GM11168 (cell line): ENCODE results near the gene TINAGL1.

ENCODE experiments used
- in situ Hi-C: fragments of 300-500 bp; cut with MboI; formaldehyde crosslinking; loops from one replicate; pipeline ENCODE4 v1.12.0; 2022; ENCODE audit warnings: low sequenced_read_pairs; ENCODE audit not compliant: unreplicated experiment

TINAGL1 gene, protein sequence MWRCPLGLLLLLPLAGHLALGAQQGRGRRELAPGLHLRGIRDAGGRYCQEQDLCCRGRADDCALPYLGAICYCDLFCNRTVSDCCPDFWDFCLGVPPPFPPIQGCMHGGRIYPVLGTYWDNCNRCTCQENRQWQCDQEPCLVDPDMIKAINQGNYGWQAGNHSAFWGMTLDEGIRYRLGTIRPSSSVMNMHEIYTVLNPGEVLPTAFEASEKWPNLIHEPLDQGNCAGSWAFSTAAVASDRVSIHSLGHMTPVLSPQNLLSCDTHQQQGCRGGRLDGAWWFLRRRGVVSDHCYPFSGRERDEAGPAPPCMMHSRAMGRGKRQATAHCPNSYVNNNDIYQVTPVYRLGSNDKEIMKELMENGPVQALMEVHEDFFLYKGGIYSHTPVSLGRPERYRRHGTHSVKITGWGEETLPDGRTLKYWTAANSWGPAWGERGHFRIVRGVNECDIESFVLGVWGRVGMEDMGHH

DNA sequence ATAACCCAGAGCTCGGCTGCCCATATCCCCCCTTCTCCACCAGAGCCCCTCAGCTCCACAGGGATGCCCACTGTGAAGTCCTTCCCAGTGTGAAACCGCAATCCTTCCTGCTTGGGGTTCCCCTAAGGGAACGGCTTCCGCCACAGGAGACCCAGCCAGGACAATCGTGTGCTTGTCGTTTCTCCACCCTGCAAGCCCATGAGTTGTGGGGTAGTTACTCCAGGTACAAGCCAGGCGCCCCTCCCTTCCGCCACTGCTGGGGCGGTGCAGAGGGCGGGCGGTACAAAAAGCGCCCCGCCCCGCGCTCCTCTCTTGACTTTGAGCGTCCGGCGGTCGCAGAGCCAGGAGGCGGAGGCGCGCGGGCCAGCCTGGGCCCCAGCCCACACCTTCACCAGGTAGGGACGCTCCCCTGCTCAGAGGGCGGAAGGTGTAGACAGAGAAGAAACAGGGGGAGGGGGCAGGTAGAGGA, at the start of gene TINAGL1:
Gene TINAGL1, plus strand, starts transcription at position 315 of the 469 bp plus-strand sequence. CDS start 634 bp downstream, outside the sequence.
- in situ Hi-C loops = no loop called here

DNA sequence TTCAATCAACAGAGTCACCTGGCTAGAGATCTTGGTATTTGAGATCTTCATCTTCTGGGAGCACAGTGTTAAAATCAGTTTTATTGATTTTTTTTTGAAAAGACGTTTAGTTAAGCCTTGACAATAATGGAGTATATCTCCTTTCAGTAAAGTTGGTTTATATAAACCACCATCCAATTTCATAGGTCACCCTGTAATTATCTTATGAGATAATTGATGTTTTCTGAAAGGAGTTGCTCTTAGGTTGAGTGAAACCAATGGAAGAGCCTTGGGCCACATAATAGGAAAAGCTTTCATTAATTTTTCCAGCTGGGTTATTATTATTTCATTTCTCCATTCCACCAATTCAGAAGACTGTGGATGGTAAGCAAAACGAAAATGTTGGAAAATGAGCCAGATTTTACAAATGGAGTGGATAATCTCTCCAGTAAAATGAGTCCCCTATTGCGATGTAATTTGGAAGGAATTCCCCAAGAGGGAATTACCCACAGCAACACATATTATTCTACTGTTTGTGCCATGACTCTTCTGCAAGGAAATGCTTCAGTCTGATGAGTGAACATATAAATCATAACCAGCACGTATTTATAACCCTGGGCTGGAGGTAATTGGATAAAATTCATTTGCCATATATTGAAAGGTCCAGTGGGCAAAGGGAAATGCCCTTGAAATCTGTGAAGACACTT, 46.2 kb upstream of the TINAGL1 start:
- in situ Hi-C loops = loop anchor here (25.0 kb wide), 1 partner anchor 343 kb away; no protein-coding TSS in a partner anchor

DNA sequence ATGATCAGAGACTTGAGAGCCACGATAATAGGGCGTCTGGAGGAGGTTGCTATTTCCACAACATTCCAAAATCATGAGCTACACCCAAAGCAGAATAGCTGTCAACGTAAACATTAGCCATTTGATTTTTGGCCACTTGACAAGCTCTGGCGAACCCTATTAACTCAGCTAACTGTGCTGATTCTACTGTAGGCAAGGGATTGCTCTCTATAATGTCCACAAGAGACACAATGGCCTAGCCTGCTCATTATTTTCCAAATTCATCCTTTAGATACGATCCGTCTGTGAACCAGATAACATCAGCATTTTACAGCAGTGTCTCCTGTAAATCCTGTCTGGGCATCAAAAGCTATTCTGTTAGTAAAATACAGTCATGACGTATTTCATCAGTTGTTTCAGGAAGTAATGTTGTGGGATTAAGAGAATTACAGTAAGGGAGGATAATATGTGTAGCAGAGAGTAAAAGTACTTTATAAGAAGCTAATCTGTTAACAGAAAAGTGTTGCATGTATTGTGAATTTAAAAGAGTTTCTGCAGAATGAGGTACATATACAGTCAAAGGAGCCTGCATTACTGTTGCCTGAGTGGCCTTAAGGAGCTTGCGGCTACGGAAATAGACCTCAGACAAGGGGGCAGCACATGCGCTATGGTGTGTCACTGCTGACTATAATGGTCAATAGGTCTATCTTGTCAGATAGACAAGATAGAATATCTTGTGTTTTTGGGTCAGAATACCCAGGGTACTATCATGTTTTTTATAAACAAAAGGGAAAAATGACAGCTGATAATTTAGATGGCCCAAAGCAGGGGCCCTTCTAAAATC, 44.9 kb upstream of the TINAGL1 start:
- in situ Hi-C loops = loop anchor here (25.0 kb wide), 1 partner anchor 344 kb away; no protein-coding TSS in a partner anchor

DNA sequence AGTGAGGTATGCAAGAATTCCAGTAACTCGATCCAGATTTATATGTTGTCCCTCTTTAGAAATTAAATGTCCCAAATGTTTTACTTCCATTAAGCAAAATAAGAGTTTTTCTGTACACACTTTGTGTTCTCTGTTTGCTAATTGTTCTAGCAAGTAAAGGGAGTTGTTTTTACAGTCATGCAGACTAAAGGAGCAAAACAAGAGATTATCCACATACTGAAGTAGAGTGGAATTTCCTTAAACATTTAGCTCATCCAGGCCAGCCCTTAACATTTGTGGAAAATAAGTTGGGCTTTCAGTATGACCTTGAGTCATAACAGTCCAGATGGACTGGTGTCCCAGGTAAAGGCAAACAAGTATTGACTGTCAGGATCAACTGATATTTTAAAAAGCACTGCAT, 44.1 kb upstream of the TINAGL1 start:
- in situ Hi-C loops = loop anchor here (25.0 kb wide), 1 partner anchor 345 kb away; no protein-coding TSS in a partner anchor

DNA sequence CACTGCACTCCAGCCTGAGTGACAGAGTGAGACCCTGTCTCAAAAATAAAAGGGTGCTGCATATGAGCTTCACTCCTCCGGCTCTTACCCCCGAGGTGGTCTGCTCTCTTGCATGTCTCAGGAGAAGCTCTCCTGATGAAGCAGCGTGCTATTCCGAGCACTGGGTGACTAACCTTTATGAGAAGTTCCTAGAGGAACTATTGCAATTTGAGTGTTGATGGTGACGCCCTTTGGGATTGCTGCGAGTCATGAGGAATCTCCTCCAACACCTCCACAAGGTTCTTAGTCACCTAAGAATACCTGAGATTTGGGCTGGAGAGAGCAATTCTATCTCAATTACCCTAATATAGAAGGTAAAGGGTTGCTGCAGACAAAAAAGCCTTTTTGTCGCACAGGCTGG, 40.8 kb upstream of the TINAGL1 start:
- in situ Hi-C loops = loop anchor here (25.0 kb wide), 1 partner anchor 348 kb away; no protein-coding TSS in a partner anchor

DNA sequence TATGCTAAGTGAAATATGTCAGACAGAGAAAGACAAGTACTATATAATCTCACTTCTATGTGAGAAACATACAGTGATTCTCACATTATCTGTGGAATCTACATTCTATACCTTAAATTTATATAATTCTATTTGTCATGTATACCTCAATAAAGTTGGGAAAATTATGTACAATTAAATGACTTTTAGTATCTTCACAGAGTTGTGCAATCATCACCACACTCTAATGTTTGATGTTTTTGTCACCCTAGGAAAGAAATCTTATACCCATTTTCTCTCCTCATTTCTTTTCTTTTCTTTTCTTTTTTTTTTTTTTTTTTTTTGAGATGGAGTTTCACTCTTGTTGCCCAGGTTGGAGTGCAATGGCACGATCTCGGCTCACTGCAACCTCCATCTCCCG, 37.0 kb upstream of the TINAGL1 start:
- in situ Hi-C loops = loop anchor here (25.0 kb wide), 1 partner anchor 352 kb away; no protein-coding TSS in a partner anchor

DNA sequence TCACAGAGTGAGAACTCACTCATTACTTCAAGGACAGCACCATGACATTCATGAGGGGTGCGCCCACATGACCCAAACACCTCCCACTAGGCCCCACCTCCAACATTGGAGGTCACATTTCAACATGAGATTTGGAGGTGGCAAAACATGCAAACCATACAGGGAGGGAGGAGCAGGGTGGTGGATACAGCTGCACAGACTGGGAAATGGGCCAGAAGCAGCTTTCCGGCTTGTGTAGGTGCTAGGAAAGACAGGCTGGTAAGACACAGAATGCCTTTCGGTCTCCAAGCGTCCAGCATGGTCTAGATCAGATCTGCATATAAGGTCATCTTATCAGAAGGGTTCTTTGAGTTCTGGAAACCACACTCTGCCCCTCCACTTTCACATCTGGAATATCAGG, 35.1 kb upstream of the TINAGL1 start:
- in situ Hi-C loops = loop anchor here (25.0 kb wide), 1 partner anchor 354 kb away; no protein-coding TSS in a partner anchor

DNA sequence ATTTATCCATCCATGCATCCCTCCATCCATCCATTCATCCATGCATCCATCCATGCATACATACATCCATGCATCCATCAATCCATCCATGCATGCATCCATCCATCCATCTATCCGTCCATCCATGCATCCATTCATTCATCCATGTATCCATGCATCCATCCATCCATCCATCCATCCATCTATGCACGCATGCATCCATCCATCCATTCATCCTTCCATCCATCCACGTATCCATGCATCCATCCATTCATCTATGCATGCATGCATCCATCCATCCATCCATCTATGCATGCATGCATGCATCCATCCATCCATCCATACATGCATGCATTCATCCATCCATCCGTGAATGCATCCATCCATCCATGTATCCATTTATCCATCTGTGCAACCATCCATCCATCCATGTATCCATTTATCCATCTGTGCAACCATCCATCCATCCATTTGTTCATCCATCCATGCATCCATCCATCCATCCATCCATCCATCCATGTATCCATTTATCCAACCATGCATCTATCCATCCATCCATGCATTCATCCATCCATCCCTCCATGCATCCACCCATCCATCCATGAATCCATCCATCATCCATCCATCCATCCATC, 30.3 kb upstream of the TINAGL1 start:
- in situ Hi-C loops = loop anchor here (25.0 kb wide), 1 partner anchor 359 kb away; no protein-coding TSS in a partner anchor

DNA sequence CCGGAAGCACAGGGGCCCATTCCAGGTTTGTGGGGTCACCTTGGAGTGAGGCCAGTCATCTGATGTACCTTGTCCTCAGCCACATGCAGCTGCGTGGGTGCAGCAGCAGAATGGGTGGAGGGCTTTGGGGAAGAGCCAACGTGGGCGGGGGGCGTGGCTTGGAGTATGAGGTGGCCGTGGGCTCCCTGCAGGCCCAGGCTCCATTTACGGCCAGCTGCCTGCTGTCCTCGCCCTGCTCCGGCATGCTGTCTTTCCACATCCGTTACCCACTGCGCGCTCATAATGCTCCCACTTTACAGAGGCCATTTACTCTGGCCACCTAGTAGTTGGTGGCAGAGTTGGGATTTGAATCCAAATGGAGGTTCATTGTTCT, 27.8 kb upstream of the TINAGL1 start:
- in situ Hi-C loops = loop anchor here (25.0 kb wide), 1 partner anchor 361 kb away; no protein-coding TSS in a partner anchor

DNA sequence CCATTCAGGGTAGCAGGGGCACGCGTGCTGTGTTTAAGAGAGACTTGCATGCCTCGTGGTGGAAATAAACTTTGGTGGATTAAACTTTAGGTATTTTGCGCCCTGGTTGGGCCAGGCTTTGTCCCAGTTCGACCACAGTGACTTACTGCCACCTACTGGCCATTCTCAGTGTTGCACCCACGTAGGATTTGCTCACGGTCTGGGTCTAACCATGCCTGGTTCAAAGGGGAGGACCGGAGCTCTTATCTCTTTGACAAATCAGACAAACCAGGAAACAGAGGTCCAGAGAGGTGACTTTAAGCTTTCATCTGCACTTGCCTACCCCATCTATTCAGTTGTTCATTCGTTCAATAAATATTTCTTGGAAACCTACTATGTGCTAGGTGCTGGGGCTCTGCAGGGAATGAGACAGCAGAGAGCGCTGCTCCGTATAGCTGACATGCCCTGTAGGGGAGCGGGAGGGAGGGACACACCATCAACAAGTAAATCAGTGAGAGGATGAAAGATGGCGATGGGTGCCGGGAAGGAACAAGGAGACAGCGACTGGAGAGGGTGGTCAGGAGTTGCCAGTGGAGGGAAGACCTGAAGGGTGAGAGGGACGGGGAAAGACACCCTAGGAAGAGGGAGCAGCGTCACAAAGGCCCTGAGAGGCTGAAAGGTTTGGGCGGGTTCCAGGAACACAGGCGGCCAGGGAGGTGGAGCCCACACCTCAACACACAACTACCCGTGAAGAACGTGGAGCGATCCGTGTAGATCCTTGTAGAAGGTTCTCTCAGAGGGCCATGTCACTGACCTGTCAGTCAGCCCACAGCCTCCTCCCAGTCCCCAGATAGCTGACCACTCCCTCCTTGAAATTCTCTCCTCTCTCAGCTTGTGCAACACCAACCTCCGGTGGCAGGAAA, 27.2 kb upstream of the TINAGL1 start:
- in situ Hi-C loops = loop anchor here (25.0 kb wide), 1 partner anchor 362 kb away; no protein-coding TSS in a partner anchor

DNA sequence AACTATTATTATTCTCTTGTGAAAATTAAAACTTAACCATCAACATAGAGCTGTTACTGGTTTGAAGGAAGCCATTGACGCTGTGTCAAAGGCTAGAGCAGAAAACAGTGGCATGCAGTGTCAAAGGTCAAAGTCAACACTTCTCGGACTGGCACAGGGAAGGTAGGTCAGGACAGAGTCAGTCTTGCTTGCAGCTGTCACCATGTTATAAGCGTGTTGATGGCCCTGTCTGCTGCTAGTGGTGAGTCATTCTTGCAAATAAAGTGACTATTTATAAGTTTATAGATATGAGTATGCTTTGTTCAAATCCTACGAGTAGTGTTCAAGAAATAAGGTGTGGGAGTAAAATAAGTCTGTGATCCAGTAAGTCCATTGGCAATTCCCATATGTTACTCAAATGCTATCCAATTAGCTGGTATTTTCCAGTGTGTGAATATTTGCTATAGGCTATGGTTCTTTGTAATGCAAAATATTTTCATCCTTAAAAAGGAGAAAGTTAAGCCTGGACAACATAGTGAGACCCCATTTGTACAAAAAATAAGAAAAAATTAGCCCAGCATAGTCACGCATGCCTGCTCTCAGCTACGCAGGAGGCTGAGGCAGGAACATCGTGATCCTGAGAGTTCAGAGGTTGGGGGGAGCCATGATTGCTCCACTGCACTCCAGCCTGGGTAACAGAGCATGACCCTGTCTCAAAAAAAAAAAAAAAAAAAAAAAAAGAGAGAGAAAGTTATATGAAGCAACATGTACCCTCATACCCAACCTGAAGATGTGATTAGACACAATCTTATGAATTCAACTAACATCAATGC, 26.3 kb upstream of the TINAGL1 start:
- in situ Hi-C loops = loop anchor here (25.0 kb wide), 1 partner anchor 363 kb away; no protein-coding TSS in a partner anchor

DNA sequence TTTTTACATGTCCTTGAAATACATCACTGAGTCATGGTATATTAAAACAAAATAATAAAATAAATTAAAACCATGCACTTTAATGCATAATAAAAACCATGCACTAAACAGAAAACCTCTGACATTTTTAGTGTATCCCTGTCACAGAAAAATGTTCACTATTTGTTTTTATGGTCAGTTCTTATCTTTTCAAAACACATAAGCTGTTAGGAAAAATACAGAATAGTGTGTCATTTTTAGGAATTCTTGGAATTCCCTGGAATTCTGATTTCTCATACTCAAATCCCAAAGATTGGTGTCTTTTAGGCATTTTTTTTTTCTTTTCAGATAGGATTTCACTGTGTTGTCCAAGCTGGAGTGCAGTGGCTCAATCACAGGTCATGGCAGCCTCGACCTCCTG, 25.1 kb upstream of the TINAGL1 start:
- in situ Hi-C loops = no loop called here

DNA sequence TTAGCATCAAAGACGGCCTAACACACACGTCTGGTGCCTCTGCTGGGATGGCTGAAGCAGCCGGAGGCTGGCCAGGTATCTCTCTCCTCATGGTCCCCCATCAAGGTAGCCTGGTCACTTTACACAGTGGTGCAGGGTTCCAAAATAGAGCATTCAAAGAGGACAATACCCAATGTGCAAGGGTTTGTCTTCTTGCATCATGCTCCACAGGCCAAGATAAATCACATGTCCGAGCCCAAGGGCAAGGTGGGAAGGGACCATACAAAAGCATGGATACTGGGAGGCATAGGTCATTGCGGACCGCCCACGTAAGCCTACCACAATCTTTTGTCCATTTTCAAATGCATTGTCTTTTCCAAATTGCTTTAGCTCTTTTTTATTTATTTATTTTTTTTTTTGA, 23.8 kb upstream of the TINAGL1 start:
- in situ Hi-C loops = no loop called here

DNA sequence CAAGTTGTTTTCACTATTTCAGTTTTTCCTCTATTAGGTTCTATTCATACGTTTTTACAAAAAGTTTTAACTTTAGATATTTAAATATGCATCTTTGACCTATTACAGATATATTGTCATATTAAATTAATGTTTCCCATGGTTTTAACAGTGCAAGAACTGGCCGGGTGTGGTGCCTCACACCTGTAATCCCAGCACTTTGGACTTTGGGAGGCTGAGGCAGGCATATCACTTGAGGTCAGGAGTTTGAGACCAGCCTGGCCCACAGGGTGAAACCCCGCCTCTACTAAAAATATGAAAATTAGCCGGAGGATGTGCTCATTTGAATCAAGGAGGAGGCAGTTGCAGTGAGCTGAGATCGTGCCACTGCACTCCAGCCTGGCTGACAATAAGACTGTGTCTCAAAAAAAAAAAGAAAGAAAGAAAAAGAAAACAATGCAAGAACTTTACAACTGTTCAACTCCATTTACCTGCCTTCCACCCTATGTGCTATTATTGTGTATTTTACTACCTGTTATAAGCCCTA, 19.8 kb upstream of the TINAGL1 start:
- in situ Hi-C loops = no loop called here

DNA sequence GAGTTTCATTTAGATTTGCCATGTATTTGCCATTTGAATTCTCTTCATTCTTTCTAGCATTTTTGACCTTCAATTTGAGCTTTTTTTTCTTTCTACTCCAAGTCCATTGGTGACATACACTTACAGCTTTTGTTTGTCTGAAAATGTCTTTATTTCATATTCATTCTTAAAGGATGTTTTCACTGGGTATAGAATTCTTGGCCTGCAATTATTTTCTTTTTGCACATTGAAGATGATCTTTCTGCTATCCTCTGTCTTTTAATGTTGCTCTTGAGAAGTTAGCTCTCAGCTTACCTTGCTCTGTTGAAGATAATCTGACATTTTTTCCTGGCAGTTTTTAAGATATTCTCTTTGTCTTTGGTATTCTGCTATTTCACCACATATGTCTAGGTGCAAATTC, 16.6 kb upstream of the TINAGL1 start:
- in situ Hi-C loops = loop anchor here (5.0 kb wide), 1 partner anchor 63 kb away; no protein-coding TSS in a partner anchor

DNA sequence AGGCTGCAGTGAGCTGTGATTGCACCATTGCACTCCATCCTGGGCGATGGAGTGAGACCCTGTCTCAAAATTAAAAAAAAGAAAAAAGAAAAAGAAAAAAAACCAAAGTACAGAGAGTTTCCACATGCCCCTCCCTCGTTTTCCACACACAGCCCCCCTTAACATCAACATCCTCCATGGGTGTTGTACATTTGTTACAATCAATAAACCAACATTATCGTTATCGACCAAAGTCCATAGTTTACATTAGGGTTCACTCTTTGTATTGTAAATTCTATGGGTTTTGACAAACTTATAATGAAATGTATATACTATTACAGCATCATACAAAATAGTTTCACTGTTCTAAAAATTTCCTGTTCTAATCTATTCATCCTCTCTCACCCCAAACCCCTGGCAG, 15.9 kb upstream of the TINAGL1 start:
- in situ Hi-C loops = loop anchor here (5.0 kb wide), 1 partner anchor 62 kb away; no protein-coding TSS in a partner anchor

DNA sequence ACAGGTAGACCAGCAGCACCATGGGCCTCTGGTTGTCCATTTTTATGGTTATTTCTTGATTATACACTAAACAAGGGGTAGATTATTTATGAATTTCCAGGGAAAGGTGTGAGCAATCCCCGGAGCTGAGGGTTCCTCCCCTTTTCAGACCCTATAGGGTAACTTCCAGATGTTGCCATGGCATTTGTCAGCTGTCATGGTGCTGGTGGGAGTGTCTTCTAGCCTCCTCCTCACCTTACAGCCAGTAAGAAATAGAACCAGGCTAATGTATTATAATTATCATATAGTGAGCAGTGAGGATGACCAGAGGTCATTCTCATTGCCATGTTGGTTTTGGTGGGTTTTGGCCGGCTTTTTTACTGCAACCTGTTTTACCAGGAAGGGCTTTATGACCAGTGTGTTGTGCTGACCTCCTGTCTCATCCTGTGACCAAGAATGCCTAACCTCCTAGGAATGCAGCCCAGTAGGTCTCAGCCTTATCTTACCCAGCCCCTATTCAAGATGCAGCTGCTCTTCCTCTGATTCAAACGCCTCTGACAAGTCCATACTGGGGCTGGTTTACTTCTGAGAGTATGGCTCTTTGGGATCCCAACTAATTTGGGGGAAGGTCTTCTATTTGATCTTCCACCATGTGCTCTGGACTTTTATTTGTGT, 13.5 kb upstream of the TINAGL1 start:
- in situ Hi-C loops = loop anchor here (5.0 kb wide), 1 partner anchor 59 kb away; no protein-coding TSS in a partner anchor
